Measurements from ENCODE around the gene FASTK. TPM values are rescaled to one million over a fixed set of nuclear protein-coding genes. Genes with fewer than 3 reads are reported as not detected.

The FASTK gene
- total and polyA plus RNA-seq, 2 of the 4 experiments (the other 2 are of a cell fraction) = 53.8 to 115 TPM

- Histone ChIP-seq H3K9me3 (ENCODE audit: control insufficient read depth, insufficient read depth, low read length) (no peaks in the 10 kb centered on the region), H2BK15ac (ENCODE audit: low read depth, low read length) (no peak overlapping the region), H3K9ac (ENCODE audit: low read depth, low read length) (peak overlapping the region; percentile 6), H3K4me2 (ENCODE audit: low read depth, low read length) (peak overlapping the region; percentile 58), H3K27me3 (ENCODE audit: control insufficient read depth, insufficient read depth, low read length) (no peaks in the 10 kb centered on the region), H3K4me1 (ENCODE audit: control insufficient read depth, insufficient read depth, low read length) (no peaks in the 10 kb centered on the region), H2AK9ac (replicated peaks; ENCODE audit: low read depth, low read length, poor library complexity) (peak overlapping the region; percentile 74), H2AK5ac (ENCODE audit: low read depth, low read length) (peak overlapping the region; percentile 10), H4K8ac (ENCODE audit: low read depth in 2 of 2, low read length in 2 of 2) (peak overlapping the region; percentile 74 to 75; a peak in 3 of 4 replicates), H3K36me3 (ENCODE audit: control insufficient read depth, insufficient read depth, low read length) (peaks cover 1% of the 10 kb centered on the region; the same call in 1 of the 2 replicates), H3K4ac (ENCODE audit: low read depth, low read length) (peak overlapping the region; percentile 60), H3K18ac (ENCODE audit: low read depth, low read length) (no peak overlapping the region), H3K14ac (replicated peaks; ENCODE audit: low read depth, low read length) (0 out of 2 replicates have a peak overlapping the region, but pooled peaks have one; percentile 1), H2BK20ac (ENCODE audit: low read depth, low read length) (no peak overlapping the region), H3K23ac (ENCODE audit: low read depth, low read length) (peak overlapping the region; percentile 27; the same call in 1 of the 2 replicates), H4K20me1 (ENCODE audit: insufficient read depth, low read length) (no peaks in the 10 kb centered on the region), H4K91ac (ENCODE audit: insufficient read depth, low read depth, low read length) (peak overlapping the region; percentile 33), H2AFZ (replicated peaks; ENCODE audit: low read length, poor library complexity) (peak overlapping the region; percentile 91), H3K4me3 (ENCODE audit: insufficient read depth, low read depth, low read length) (peak overlapping the region; percentile 71), H2BK120ac (ENCODE audit: low read depth, low read length) (peak overlapping the region; percentile 5; the same call in 1 of the 2 replicates), H3K27ac (ENCODE audit: insufficient read depth, low read length) (peak overlapping the region; percentile 25), H3K79me1 (ENCODE audit: low read depth in 1 of 2, low read length in 2 of 2) (peaks cover 10 to 23% of the 10 kb centered on the region in 2 experiments; a peak in 3 of 4 replicates), H3K56ac (ENCODE audit: extremely low read depth, insufficient read depth, low read length) (no peak overlapping the region), H3K9me1 (ENCODE audit: insufficient read depth, low read length) (no peaks in the 10 kb centered on the region), H2BK5ac (ENCODE audit: low read depth, low read length, poor library complexity, severe bottlenecking) (peak overlapping the region; percentile 15), H4K5ac (ENCODE audit: low read depth, low read length) (peak overlapping the region; percentile 39)
- WGBS, 2 experiments (ENCODE audit: extremely low coverage in 2 of 2, insufficient read length in 1 of 2) = 51% methylated on average over 5 of the region's 17 CpGs; no CpG with 5 or more reads in 1 of the 2 experiments
- dilution Hi-C loops (cut with HindIII; ENCODE audit: low sequenced_read_pairs, unreplicated experiment) = no loop called here
- TF ChIP-seq RCOR1 (IDR thresholded peaks at IDR 0.05; ENCODE audit: insufficient replicate concordance, low read length) (no peak), MXI1 (IDR thresholded peaks at IDR 0.05; ENCODE audit: borderline replicate concordance, low read depth, low read length) (no peak), CHD1 (IDR thresholded peaks at IDR 0.05; ENCODE audit: low read depth, low read length) (no peak), MAZ (IDR thresholded peaks at IDR 0.05; ENCODE audit: borderline replicate concordance, low read depth, low read length) (no peak), NFE2L2 (IDR thresholded peaks at IDR 0.05; ENCODE audit: low read depth, low read length) (no peak), USF2 (IDR thresholded peaks at IDR 0.05; ENCODE audit: low read depth, low read length) (no peak), SMC3 (IDR thresholded peaks at IDR 0.05; ENCODE audit: low read depth, low read length) (no peak), FOS (IDR thresholded peaks at IDR 0.05; ENCODE audit: low read depth, low read length) (no peak), MAFK (IDR thresholded peaks at IDR 0.05; ENCODE audit: low read depth, low read length) (no peak), CTCF (conservative IDR thresholded peaks at IDR 0.05; ENCODE audit: low read depth, low read length) (no peak), RFX5 (IDR thresholded peaks at IDR 0.05; ENCODE audit: low read depth, low read length) (no peak), ELK1 (IDR thresholded peaks at IDR 0.05; ENCODE audit: borderline replicate concordance, low read depth, low read length) (no peak), POLR2A (IDR thresholded peaks at IDR 0.05; ENCODE audit: low read depth, low read length) (no peak), CEBPB (IDR thresholded peaks at IDR 0.05; ENCODE audit: low read depth, low read length) (no peak), BHLHE40 (IDR thresholded peaks at IDR 0.05; ENCODE audit: low read depth, low read length) (no peak), RAD21 (IDR thresholded peaks at IDR 0.05; ENCODE audit: low read length) (no peak)
- CTCF ChIA-PET = no interaction called here
- intact Hi-C loops (cut with micrococcal nuclease) = loop anchor here (1.0 to 2.0 kb wide), 2 partner anchors 58 to 82 kb away; partner anchors contain the start of gene AGAP3
- in situ Hi-C loops (cut with MboI; ENCODE audit: low sequenced_read_pairs) = no loop called here
- DNase-seq (no peak), ATAC-seq (ENCODE audit: low read depth) (no peak)
- BruUV-seq (replicated peaks) = no TSS peak
- POLR2A ChIA-PET (ENCODE audit: unreplicated experiment) = no interaction called here
Measured at GRCh38 chr7:151028948-151029501, 51.6 kb downstream of the FASTK start.
